Panc1 (cell line): Measurements from ENCODE around the gene ARHGEF2. TPM values are rescaled to one million over a fixed set of nuclear protein-coding genes. Genes with fewer than 3 reads are reported as not detected.

Experiments
- ATAC-seq: fragments of 200-7000 bp; cut with Tn5 transposase; 2 replicates; pipeline ENCODE4 v1.9.1; 2020; ENCODE audit warnings: mild to moderate bottlenecking, moderate library complexity
- BruUV-seq: library from RNA; stranded (reverse); fragments of 400-500 nt; replicated peaks from 2 replicates; lab custom pipeline; 2021; lab: Mats Ljungman, UMichigan
- CTCF ChIA-PET: fragments of 300-600 bp; sonication (Branson Sonifier 250); formaldehyde crosslinking; loops from one replicate; lab custom pipeline; 2022; ENCODE audit warnings: antibody characterized with exemption; lab: Charles Lee
- POLR2A ChIA-PET: fragments of 300-600 bp; sonication (Branson Sonifier 250); formaldehyde crosslinking; loops from one replicate; lab custom pipeline; 2022; ENCODE audit warnings: antibody characterized with exemption; lab: Charles Lee
- DNase-seq: peaks from one replicate; pipeline ENCODE4 v3.0.0-alpha.2; 2010; ENCODE audit warnings: low read depth, low spot score
- H3K27ac ChIP-seq: 2 replicates; pipeline ENCODE4 v1.5.1; 2011; ENCODE audit warnings: mild to moderate bottlenecking, low read length, inconsistent platforms
- H3K27me3 ChIP-seq: fragments of 200-500 bp; sonication (Bioruptor generic); 2 replicates; pipeline ENCODE4 v1.6.0; 2014; ENCODE audit warnings: low read length, inconsistent platforms; ENCODE audit not compliant: control insufficient read depth, insufficient read depth
- H3K36me3 ChIP-seq: fragments of 200-500 bp; sonication (Bioruptor generic); 2 replicates; pipeline ENCODE4 v1.5.1; 2014; ENCODE audit warnings: inconsistent platforms, mild to moderate bottlenecking, low read length, moderate library complexity; ENCODE audit not compliant: control insufficient read depth, insufficient read depth
- H3K4me1 ChIP-seq: 2 replicates; pipeline ENCODE4 v1.5.1; 2011; ENCODE audit warnings: inconsistent platforms, mild to moderate bottlenecking, low read length, moderate library complexity; ENCODE audit not compliant: control insufficient read depth, insufficient read depth
- H3K4me3 ChIP-seq, 2 experiments: 2 replicates each; pipeline ENCODE4 v1.5.1; 2011 to 2012; ENCODE audit warnings: low read depth in 2 of 2, low read length in 2 of 2, mild to moderate bottlenecking in 2 of 2, inconsistent platforms in 1 of 2, moderate library complexity in 1 of 2
- H3K9me3 ChIP-seq: fragments of 200-500 bp; sonication (Bioruptor generic); 2 replicates; pipeline ENCODE4 v1.5.1; 2014; ENCODE audit warnings: low read depth, mild to moderate bottlenecking, inconsistent platforms, low read length, moderate library complexity; ENCODE audit not compliant: control insufficient read depth, insufficient read depth
- CTCF ChIP-seq: fragments of 450-650 bp; IDR thresholded peaks from 2 replicates; pipeline ENCODE4 v1.5.1; 2017; ENCODE audit warnings: mild to moderate bottlenecking
- POLR2AphosphoS5 ChIP-seq: IDR thresholded peaks from 2 replicates; pipeline ENCODE4 v1.6.1; 2012; ENCODE audit warnings: mild to moderate bottlenecking, low read depth, low read length, moderate library complexity
- SIN3A ChIP-seq: IDR thresholded peaks from 2 replicates; pipeline ENCODE4 v1.6.1; 2012; ENCODE audit warnings: low read depth, mild to moderate bottlenecking, low read length, moderate library complexity, borderline replicate concordance; ENCODE audit not compliant: insufficient read depth
- TCF7L2 ChIP-seq: IDR thresholded peaks from 2 replicates; pipeline ENCODE4 v1.6.1; 2011; ENCODE audit warnings: mild to moderate bottlenecking, low read depth, low read length, inconsistent platforms
- in situ Hi-C: cut with HindIII; loops from 2 replicates; pipeline ENCODE4 v1.10.0; 2016; ENCODE audit warnings: low sequenced_read_pairs, low pct_unique_long_range_greater_than_20kb
- intact Hi-C: fragments of 100-400 bp; cut with micrococcal nuclease; formaldehyde crosslinking; loops from one replicate; pipeline ENCODE4 v1.10.0; 2022; ENCODE audit not compliant: unreplicated experiment
- total RNA-seq: library from RNA; stranded (reverse); gene quantifications from one replicate; pipeline ENCODE4 v1.2.1, GENCODE V29; 2021; ENCODE audit not compliant: unreplicated experiment
- TF ChIP-seq, protein P1 (sequence below), 2 experiments: IDR thresholded peaks; 2 replicates each; pipeline ENCODE4 v1.6.1; 2011 to 2012; ENCODE audit warnings: low read depth in 2 of 2, control low read depth in 1 of 2, low read length in 1 of 2, mild to moderate bottlenecking in 1 of 2, moderate library complexity in 1 of 2; ENCODE audit not compliant: insufficient read depth in 1 of 2

ARHGEF2 gene
- total RNA-seq, 1 experiment from 2014 or later, result 87.0 TPM

GRCh38 chr1:156001662-156002171, 23.4 kb upstream of the ARHGEF2 start:
- no peak for DNase-seq
- in situ Hi-C loops (no loop called here), intact Hi-C loops (no loop called here)
- H3K36me3 ChIP-seq, result no peaks in the 10 kb centered on the region
- CTCF ChIA-PET, result interaction anchor here (1.7 kb wide), 1 partner anchor 64 kb away, joined by 4 read pairs; no protein-coding TSS in a partner anchor
- no peak overlapping the region for H3K4me3 ChIP-seq
- peaks cover 25% of the 10 kb centered on the region for H3K4me1 ChIP-seq
- peak overlapping the region; percentile 70 for H3K27ac ChIP-seq
- ATAC-seq, result peak; percentile 59
- no peaks in the 10 kb centered on the region for H3K9me3 ChIP-seq
- H3K27me3 ChIP-seq, result no peaks in the 10 kb centered on the region
- no peak for TF ChIP-seq SIN3A
- TF ChIP-seq, protein P1, sequence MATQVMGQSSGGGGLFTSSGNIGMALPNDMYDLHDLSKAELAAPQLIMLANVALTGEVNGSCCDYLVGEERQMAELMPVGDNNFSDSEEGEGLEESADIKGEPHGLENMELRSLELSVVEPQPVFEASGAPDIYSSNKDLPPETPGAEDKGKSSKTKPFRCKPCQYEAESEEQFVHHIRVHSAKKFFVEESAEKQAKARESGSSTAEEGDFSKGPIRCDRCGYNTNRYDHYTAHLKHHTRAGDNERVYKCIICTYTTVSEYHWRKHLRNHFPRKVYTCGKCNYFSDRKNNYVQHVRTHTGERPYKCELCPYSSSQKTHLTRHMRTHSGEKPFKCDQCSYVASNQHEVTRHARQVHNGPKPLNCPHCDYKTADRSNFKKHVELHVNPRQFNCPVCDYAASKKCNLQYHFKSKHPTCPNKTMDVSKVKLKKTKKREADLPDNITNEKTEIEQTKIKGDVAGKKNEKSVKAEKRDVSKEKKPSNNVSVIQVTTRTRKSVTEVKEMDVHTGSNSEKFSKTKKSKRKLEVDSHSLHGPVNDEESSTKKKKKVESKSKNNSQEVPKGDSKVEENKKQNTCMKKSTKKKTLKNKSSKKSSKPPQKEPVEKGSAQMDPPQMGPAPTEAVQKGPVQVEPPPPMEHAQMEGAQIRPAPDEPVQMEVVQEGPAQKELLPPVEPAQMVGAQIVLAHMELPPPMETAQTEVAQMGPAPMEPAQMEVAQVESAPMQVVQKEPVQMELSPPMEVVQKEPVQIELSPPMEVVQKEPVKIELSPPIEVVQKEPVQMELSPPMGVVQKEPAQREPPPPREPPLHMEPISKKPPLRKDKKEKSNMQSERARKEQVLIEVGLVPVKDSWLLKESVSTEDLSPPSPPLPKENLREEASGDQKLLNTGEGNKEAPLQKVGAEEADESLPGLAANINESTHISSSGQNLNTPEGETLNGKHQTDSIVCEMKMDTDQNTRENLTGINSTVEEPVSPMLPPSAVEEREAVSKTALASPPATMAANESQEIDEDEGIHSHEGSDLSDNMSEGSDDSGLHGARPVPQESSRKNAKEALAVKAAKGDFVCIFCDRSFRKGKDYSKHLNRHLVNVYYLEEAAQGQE (IDR thresholded peaks at IDR 0.05; ENCODE audit: insufficient read depth in 1 of 2, low read depth in 2 of 2, low read length in 1 of 2), result no peak
- no peak for TF ChIP-seq POLR2AphosphoS5
- no peak for TF ChIP-seq CTCF
- TF ChIP-seq TCF7L2, result no peak
- BruUV-seq, result no TSS peak
- POLR2A ChIA-PET, result no interaction called here

- Histone ChIP-seq H3K4me3 (no peak overlapping the region), H3K27me3 (no peaks in the 10 kb centered on the region), H3K36me3 (no peaks in the 10 kb centered on the region), H3K4me1 (peaks cover 27% of the 10 kb centered on the region), H3K27ac (peak overlapping the region; percentile 70), H3K9me3 (no peaks in the 10 kb centered on the region)
- CTCF ChIA-PET, result interaction anchor here (0.8 to 1.7 kb wide), 2 partner anchors 63 to 65 kb away, joined by 3 to 4 read pairs; no protein-coding TSS in a partner anchor
- no TSS peak for BruUV-seq
- DNase-seq, result no peak
- in situ Hi-C loops (no loop called here), intact Hi-C loops (no loop called here)
- no peak for TF ChIP-seq POLR2AphosphoS5
- TF ChIP-seq TCF7L2, result no peak
- TF ChIP-seq, protein P1 (IDR thresholded peaks at IDR 0.05; ENCODE audit: insufficient read depth in 1 of 2, low read depth in 2 of 2, low read length in 1 of 2), result no peak
- peak; percentile 63; the same call in 1 of the 2 replicates for ATAC-seq
- POLR2A ChIA-PET, result interaction anchor here (0.8 kb wide), 1 partner anchor 245 kb away, joined by 3 read pairs; no protein-coding TSS in a partner anchor
Observed at GRCh38 chr1:156001021-156001661, 22.8 kb upstream of the ARHGEF2 start.
